NCI-H82 treated with DMSO at 0.1 percent for 48 hours (cell line): ENCODE measurements around the gene RAPGEF3.

Experiments used
- DNase-seq: peaks from one replicate; lab custom pipeline; 2025; ENCODE audit not compliant: unreplicated experiment; lab: John Stamatoyannopoulos, UW

RAPGEF3 gene

DNA sequence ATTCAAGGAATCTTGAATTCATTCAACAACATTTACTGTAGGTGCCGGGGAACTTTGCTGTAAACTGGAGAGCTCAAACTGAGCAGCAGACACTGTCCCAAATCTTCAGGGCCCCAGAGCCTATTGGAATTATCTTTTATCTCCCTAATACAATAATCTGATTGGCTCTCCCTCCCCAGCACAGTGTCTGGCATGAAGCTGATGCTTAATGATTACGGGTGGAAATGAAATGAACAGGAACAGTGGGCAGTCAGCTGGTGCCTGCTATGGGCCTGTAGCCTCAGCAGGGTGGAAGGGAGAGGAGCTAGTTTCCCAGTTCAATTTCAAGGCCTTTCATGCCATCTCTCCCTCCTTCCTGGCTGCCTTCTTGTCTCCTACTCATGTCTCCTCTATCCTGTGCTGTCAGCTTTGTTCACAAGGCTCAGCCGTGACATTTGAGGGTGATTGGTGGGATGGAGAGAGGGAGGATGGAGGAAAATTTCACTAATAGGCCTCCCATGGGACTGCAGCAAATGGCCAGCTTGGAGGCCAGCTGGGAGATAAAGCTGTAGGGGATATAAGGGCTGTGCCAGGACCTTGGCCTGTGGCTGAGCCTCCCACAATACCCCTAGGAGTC lies 4.3 kb upstream of the RAPGEF3 start:
- peak; percentile 44 for DNase-seq

DNA sequence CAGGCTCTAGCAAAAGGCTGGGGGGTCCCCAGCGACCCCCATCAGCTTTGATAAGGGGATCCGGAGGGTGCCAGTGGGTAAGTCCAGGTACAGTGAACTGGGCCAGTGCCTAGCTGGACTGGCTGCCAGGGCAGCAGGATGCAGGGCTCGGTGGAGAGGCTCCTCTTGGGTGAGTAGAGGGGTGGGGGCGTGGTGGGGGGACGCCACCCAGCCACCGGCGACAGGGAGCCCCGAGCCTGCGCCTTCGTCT lies 171 bp downstream of the RAPGEF3 start:
- DNase-seq: no peak

DNA sequence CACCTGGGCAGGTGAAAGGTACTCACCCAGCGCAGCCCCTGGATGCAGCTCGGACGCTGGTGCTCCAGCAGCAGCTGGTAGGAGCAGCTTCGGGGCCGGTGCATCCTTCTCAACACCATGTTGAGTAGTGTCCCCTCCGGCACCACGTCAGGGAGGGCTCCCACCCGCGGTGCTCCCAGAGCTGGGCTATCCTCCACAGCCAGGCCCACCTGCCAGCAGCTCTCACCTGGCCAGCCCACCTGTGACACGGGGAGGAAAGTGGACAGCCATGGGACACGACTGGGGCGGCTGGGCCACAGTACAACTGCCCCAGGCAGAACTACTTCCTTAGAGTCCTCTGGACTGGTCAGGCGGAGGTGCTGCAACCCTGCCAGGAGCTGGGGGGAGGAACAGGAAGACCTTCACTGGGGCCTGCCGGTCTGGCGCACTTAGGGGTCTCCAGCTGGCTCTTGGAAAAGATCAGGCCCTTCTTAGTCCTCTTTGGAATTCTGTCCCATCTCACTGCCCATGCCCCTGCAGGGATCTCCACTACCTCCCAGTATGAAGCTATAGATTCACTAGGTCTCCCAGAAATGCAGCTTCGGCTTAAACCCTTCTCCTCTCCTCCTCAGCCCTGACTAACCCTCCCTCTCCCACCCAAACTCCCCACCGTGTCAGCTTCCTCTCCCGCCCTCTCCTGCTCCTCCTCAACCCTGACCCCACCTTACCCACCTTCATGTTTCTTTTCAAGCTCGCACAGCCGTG lies 668 bp downstream of the RAPGEF3 start:
- no peak for DNase-seq

DNA sequence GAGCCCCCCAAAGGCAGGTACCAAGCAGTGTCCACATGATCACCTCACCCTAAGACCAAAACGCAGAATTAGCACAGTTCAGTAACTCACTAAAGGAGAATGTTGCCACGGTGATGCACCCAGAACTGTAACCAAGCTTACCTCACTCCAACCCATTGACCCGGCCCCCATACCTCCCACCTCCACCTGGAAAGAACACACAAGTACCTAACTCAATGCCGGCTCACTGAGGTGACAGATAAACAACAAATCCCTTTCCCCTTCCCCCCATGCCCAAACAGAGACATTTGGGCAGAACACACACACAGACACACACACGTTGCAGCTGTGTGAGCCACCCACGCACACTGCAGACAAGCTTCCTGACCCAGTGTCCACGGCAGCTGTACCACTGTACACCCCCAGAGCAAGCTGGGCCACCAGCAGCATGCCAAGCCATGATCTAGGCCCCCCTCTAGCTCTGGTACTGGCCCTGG lies 1.3 kb downstream of the RAPGEF3 start:
- no peak for DNase-seq

- DNase-seq: no peak
Measured at GRCh38 chr12:47755655-47756562, 2.8 kb downstream of the RAPGEF3 start.

GRCh38 chr12:47754881-47755280 lies 3.8 kb downstream of the RAPGEF3 start:
- no peak for DNase-seq

- no peak for DNase-seq
Measured at GRCh38 chr12:47754126-47754525, 4.6 kb downstream of the RAPGEF3 start.

- DNase-seq: no peak
Measured at GRCh38 chr12:47753021-47754001, 5.4 kb downstream of the RAPGEF3 start.

- no peak for DNase-seq
Measured at GRCh38 chr12:47752552-47752951, 6.1 kb downstream of the RAPGEF3 start.

DNA sequence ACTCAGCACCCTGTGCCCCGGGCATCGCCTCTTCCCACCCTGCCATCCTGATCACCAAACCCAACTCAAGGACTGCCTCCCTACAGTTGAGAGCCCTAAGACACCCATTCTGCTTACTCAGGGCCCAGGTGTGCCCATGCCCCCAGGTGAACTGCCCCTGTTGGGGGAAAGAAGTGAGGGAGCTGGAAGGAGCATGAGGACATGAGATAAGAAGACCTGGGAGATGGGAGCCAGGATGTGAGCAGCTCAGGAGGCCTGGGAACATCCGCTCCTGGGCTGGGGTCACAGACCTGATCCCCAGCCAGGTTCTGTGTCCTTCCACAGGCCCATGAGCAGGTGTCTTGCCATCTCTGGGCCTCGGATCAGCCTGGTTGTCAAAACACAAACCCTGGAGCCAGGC lies 6.6 kb downstream of the RAPGEF3 start:
- no peak for DNase-seq

GRCh38 chr12:47751561-47751960 lies 7.1 kb downstream of the RAPGEF3 start:
- DNase-seq: no peak

DNA sequence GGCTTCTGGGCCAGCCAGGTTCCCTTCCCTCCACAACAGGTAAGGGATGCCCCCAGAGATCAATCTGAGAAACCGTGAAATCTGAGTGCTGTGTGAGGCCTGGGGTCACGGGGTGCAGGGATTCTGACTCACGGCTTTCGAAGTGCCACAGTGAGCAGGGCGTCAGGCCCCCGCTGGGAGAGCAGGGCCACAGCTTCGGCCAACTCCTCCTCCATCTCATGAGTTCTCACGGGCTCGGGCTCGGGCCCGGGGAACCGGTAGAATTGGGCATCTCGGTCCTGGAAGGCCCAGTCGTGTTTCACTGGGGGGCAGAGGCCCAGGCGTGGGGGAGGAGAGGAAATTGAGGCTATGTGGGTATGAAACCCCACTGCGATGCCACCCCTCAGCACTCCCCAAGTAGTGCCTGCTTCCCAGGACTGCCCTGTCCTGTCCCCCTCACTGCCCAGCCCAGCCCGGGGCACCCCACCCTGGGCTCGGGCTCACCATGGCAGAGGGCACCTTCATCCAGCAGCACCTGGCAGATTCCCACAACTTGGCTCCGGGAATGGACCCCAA lies 7.7 kb downstream of the RAPGEF3 start:
- no peak for DNase-seq

GRCh38 chr12:47750229-47750798 lies 8.4 kb downstream of the RAPGEF3 start:
- DNase-seq: no peak

DNA sequence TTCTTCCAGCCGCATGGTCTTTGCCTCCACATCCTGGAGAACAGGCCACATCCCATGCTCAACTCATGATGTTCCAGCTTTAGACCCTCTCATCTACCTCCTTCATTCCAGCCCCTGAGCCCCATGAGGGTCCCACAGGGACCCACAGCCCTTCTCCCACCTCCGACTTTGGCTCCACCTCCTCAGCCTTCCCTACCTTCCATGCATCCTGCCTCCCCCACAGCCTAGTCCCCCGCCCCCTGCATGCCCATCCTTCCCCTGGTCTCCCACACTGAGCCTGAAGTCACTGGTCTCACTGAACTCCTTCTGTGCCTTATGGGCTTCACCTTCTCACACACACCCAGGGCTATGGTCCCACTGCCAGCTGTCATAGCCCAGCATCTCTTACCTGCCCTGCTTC lies 9.8 kb downstream of the RAPGEF3 start:
- DNase-seq: no peak

- no peak for DNase-seq
Measured at GRCh38 chr12:47748507-47748828, 10.2 kb downstream of the RAPGEF3 start.

GRCh38 chr12:47747596-47748506 lies 10.8 kb downstream of the RAPGEF3 start:
- DNase-seq: no peak

DNA sequence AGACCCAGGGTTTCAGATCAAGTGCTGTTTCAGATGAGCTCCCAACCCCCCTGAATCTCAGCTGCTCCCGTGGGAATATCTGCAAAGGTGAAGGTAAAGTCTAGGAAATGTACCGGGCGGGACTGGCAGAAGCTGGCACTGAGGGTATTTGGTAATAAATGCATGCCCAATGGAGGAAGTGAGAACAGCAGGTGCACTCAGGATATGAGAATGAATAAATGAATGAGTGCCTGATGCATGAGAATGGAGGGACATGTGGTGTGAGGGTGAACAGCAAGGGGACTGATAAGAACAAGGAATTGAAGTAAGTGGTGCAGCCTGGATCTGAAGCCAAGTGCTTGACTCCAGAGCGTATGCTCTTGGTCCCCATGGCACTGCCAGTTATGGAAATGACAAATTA lies 11.6 kb downstream of the RAPGEF3 start:
- no peak for DNase-seq

DNA sequence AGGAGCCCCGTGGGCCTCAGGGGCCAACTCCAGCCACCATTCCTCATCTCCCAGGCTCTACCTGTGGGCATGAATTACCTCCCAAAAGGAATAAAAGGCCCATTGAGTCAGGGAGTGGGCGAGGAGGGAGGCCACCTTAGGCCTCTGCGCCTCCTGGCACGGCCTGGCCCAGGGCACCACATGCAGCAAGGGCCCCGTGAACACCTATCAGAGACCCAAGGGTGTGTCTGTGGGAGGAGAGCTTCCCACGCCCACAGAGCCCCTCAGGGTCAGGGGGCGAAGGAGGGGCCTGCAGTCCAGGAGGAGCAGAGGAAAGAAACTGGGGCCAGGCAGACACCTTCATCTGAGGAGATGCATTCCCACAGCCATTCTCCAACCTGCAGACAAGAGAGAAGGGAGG lies 12.2 kb downstream of the RAPGEF3 start:
- DNase-seq: no peak

- DNase-seq: no peak
Measured at GRCh38 chr12:47746073-47746472, 12.6 kb downstream of the RAPGEF3 start.
